Pulmonary artery endothelial cell (primary cell): ENCODE results near the gene CAMK2N2. TPM values are rescaled to one million over a fixed set of nuclear protein-coding genes. Genes with fewer than 3 reads are reported as not detected.

ENCODE experiments used
- DNase-seq: peaks from one replicate; pipeline ENCODE4 v3.0.0-alpha.2; 2011; ENCODE audit warnings: low read depth, low spot score
- total RNA-seq: library from RNA; depleted of rRNA; stranded (reverse); fragments of >200 nt; gene quantifications from 2 replicates; pipeline ENCODE4 v1.2.3, GENCODE V29; 2014

CAMK2N2 gene
- total RNA-seq, 1 donor from 2014 or later: not detected

GRCh38 chr3:184240384-184241140 is 20.8 kb downstream of the CAMK2N2 start:
- no peak for DNase-seq

DNA sequence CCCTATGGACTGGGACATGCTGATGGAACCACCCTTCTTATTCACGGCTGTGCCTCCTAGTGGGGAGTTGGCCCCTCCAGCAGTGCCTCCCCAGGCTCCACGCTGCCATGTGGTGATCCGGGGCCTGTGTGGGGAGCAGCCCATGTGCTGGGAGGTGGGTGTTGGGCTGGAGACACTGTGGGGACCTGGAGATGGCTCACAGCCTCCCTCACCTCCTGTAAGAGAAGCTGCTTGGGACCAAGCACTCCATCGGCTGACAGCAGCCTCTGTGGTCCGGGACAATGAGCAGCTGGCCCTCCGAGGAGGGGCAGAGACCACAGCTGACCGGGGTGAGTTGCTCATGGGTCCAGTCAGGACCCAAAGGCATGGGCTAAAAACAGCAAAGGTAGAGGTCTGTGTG is 21.6 kb downstream of the CAMK2N2 start:
- DNase-seq: no peak

DNA sequence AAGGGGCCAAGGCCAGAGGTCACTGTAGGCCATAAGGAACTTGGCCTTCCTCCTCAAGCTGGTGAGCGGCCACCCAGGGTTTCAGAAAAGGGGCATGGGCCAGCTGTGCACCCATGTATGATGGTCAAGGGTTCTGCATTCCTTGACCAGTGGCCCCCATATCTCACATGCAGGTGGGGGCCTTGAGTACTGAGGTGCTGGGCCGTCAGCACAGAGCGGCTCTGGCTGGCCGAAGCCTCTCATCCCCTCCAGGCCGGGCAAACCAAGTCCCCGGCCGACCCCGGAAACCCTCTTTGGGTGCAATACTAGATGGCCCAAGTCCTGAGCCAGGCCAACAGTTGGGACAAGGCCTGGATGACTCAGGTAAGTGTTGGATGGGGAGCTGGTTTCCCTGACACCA is 22.1 kb downstream of the CAMK2N2 start:
- no peak for DNase-seq

- DNase-seq: no peak
These were observed 23.0 kb downstream of the CAMK2N2 start for GRCh38 chr3:184238246-184238818.

DNA sequence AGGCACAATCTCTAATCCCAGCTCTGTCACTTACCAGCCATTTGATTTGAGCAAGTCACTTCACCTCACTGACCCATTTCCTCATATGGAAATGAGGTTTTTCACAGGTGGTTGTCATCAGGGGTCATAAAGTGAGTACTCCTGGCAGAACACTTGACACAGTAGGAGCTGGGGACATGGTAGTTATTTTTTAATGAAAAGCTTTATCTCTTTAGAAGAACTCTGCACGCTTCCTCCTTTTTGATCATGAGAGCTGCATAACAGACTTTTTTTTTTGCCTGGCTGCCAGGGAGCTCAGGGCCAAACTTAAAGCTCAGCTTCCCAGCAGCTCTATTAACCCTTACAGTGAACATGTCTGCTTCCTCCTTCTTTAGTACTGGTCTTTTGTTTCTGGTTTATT is 23.5 kb downstream of the CAMK2N2 start:
- no peak for DNase-seq

DNA sequence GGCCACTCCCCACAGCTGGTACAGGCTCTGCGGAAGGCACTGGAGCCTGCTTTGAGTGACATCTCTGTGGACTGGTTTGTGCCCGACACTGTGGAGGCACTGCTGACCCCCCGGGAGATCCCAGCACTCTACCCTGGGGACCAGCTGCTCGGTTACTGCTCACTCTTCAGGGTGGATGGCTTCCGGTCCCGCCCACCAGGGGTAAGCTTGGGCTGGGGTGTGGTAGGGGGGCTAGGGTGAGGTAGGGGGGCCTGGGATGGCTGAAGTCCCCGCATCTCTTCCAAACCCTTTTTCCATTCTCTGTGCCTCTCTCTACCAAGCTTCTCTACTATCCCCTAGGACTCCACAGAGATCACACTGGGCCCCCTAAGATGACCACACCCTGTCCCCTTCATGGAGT is 24.1 kb downstream of the CAMK2N2 start:
- no peak for DNase-seq

DNA sequence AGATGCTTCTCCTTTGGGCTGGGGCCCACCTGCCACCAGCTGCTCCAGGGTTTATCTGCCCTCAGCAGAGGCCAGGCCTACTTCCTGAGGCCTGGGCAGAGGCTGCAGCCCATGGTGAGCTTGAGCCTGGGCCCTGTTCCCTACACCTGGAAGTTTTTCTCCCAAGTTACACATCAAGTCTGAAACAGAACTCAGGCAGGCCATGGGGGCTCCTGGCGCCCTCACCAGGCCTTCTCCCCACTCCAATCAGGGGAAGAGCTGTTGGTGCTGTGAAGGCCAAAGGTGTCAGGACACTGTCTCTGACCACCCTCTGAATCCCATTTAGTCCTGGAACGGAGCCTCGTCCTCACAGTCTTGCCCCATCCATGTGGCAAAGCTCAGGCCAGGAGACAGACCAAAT is 24.7 kb downstream of the CAMK2N2 start:
- DNase-seq: no peak

DNA sequence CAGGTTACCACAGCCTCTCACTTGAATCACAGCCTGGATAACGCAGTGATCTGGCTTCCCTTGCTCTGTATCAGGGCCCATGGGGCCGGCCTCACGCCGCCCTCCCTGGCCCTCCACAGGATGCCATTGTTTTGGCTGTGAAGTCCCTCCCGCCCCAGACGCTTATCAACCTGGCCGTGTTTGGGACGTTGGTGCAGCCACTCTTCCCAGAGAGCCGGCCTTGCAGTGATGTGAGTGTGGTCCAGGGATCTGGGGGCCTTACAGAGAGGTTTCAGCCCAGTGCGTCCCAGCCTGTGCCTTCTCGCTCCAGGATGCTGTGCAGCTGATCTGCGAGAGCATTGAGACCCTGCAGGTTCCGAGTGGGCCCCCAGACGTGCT is 25.3 kb downstream of the CAMK2N2 start:
- DNase-seq: no peak

DNA sequence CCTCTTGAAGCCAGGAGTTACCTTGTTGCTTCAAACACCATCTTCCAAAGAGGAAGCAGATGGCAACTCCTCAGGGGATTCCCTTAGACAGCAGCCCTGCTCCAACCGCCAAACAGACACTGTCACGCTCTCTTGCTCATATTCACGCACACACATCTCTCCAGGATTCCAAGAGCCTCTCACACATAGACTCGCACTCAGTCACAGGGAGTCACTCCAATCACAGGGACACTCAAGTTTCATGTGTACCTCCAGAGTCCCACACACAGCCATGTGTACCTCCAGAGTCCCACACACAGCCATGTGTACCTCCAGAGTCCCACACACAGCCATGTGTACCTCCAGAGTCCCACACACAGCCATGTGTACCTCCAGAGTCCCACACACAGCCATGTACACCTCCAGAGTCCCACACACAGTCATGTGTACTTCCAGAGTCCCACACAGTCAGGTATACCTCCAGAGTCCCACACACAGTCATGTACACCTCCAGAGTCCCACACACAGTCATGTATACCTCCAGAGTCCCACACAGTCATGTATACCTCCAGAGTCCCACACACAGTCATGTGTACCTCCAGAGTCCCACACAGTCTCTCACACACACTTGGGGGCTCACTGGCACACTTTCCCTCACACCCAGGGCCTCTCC is 25.8 kb downstream of the CAMK2N2 start:
- DNase-seq: no peak

DNA sequence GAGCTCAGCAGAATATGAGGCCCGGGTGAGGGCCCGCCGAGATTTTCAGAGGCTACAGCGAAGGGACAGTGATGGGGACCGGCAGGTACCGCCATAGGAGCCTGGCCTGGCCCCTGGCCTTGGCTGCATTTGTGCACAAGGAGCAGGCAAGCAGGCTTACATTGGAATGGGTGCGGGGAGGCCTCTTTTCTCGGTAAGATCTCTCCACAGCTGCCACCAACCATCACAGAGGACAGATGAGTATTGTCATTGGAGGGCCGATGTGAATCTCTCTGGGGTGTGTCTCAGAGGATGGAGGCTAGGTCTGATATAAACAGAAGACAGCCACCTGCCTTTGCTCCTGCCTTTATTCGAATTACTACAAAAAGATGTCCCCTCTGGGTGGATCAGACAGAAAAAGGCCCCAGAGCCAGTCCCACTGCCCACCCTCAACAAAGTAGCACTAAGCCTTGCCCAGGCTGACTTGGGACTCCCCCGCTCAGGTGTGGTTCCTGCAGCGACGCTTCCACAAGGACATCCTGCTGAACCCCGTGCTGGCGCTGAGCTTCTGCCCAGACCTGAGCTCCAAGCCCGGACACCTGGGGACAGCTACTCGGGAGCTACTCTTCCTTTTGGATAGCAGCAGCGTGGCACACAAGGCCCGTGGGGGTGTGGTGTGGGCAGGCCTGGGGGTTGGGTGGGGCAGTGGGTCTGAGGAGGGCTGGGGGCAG is 26.5 kb downstream of the CAMK2N2 start:
- no peak for DNase-seq

DNA sequence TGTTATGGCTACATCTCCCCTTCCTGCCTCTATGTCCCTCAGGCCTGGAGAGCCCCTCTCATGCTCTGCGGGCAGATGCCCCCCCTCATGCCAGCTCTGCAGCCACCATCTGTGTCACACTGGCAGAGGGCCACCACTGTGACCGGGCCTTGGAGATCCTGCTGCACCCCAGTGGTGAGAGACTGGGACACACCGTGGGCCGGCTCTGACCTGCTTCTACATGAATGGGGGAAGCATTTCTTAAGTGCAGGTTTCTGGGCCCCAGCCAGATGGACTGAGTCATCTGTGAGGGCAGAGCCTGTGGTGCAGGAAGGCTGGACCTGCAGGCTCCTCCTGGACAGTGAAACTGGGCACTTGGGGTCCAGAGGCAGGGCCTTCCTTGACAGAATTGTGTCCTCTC is 27.1 kb downstream of the CAMK2N2 start:
- DNase-seq: peak; percentile 26

- DNase-seq: no peak
These were observed 28.1 kb downstream of the CAMK2N2 start for GRCh38 chr3:184233127-184233843.

DNA sequence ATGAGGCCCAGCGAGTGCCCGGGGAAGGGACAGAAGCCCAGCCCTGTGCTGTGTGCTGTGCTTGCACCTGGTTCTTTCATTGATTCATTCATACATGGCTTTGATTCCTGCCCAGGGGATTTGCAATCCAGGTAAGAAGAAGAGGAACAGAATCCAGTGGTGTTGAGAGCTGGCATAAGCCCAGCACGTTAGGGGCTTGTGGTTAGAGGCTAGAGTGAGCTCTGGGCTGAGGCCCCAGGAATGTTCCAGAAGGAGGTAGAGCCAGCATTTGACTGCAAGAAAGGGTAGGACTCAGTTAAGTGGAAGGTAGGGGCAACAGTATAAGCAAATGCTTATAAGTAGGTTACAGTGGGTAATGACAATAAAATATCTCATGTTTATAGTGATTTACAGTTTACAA is 29.7 kb downstream of the CAMK2N2 start:
- no peak for DNase-seq

DNA sequence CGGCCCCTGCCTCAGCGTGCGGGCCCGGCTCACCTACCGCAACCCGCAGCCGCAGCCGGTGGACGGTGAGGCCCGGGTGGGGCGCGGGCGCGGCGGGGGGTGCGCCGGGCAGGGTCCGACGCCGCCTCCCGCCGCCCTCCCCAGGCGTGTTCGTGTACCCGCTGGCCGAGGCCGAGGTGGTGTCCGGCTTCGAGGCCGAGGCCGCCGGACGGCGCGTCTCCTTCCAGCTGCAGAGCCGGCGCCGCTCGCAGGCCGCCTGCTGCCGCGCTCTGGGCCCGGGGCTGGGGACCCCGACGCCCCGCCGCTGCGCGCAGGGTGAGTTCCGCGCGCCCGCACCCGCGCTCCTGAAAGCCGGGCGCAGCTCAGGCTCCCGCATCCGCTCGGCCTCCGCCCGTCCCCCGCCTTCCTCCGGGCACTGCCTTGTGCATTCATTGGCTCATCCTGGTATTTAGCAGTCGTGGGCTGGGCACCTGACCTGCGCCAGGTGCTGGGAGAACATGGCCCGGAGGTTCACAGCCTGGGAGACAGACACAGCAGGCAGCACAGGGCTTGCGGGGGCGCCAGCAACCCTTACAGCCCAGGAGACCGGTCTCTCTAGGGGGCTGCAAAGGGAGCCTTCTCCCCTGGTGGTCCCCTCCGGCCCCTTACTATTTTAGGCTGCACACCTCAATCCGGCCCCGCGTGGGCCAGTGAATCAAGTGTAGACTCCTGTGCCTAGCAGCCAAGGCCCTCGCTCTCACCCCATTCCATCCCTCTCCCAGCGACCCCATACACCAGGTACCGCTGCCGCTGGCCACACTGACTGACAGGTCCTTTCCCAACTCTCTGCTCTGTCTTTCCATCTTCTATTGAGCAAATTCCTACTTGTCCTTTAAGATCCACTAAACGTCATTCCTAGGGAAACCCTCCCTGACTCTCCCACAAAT is 30.5 kb downstream of the CAMK2N2 start:
- DNase-seq: no peak

GRCh38 chr3:184230081-184230602 is 31.2 kb downstream of the CAMK2N2 start:
- DNase-seq: no peak

- DNase-seq: no peak
These were observed 31.8 kb downstream of the CAMK2N2 start, which contains the start of gene VWA5B2 for GRCh38 chr3:184229394-184230080. VWA5B2 (plus strand) TSS chr3:184229585; CDS start chr3:184230529, 944 bp downstream.

- DNase-seq: no peak
These were observed 32.8 kb downstream of the CAMK2N2 start for GRCh38 chr3:184228376-184229137.

GRCh38 chr3:184227481-184227935 is 33.8 kb downstream of the CAMK2N2 start:
- DNase-seq: no peak

DNA sequence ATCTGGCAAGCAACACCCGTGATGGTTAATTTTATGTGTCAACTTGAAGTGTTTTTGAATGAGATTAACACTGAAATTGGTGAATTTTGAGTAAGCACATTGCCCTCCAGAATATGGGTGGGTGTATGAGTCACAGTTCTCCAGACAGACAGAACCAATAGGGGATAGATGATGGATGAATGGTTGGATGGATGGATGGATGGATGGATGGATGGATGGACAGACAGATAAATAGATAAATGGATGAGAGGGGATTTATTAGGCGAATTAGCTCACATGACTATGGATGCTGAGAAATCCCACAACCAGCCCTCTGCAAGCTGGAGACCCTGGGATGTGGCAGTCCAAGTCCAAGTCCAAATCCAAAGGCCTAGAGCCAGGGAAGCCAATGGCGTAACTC is 37.4 kb downstream of the CAMK2N2 start:
- DNase-seq: no peak
